Kidney (tissue), 14 donors: ENCODE measurements around the gene DNAJC16. TPM values are rescaled to one million over a fixed set of nuclear protein-coding genes. Genes with fewer than 3 reads are reported as not detected.
"Not testable (repeated sequence)": the region's sequence is repeated elsewhere in the genome, so short reads cannot be mapped to it uniquely, and the experiment has no call there.

Experiments
- DNase-seq, 5 donors: peaks; one replicate each; pipeline ENCODE4 v3.0.0-alpha.2; 2013 to 2020
- FAIRE-seq: peaks from 2 replicates; lab custom pipeline; 2012; peaks lifted over from hg19 to GRCh38; lab: Jason Lieb, UNC
- H3K27ac ChIP-seq, 2 donors: one replicate each; pipeline ENCODE4 v1.7.0; 2013; ENCODE audit warnings: low read depth in 2 of 2, low read length in 2 of 2, inconsistent platforms in 1 of 2
- H3K27me3 ChIP-seq: one replicate; pipeline ENCODE4 v1.7.1; 2013; ENCODE audit warnings: low read length, inconsistent platforms; ENCODE audit not compliant: control insufficient read depth, insufficient read depth
- H3K36me3 ChIP-seq, 3 donors: one replicate each; pipeline versions ENCODE4 v1.7.0 to v1.7.1; 2013; ENCODE audit warnings: low read length in 3 of 3, control low read depth in 1 of 3, inconsistent platforms in 1 of 3; ENCODE audit not compliant: insufficient read depth in 3 of 3, control insufficient read depth in 2 of 3
- H3K4me1 ChIP-seq, 3 donors: one replicate each; pipeline versions ENCODE4 v1.7.0 to v1.7.1; 2013; ENCODE audit warnings: low read length in 3 of 3, inconsistent platforms in 1 of 3, low read depth in 1 of 3; ENCODE audit not compliant: control insufficient read depth in 2 of 3, insufficient read depth in 2 of 3
- H3K4me3 ChIP-seq, 3 donors: one replicate each; pipeline versions ENCODE4 v1.7.0 to v1.8.1; 2013; ENCODE audit warnings: low read length in 3 of 3, control low read depth in 1 of 3, inconsistent platforms in 1 of 3
- H3K9ac ChIP-seq, 3 donors: one replicate each; pipeline versions ENCODE4 v1.7.0 to v1.7.1; 2013; ENCODE audit warnings: low read length in 3 of 3, control low read depth in 1 of 3, inconsistent platforms in 1 of 3
- H3K9me3 ChIP-seq, 3 donors: one replicate each; pipeline versions ENCODE4 v1.7.0 to v1.7.1; 2013; ENCODE audit warnings: low read length in 3 of 3, control low read depth in 1 of 3, inconsistent platforms in 1 of 3; ENCODE audit not compliant: control insufficient read depth in 2 of 3, insufficient read depth in 1 of 3
- intact Hi-C: fragments of 100-400 bp; cut with DNase I; formaldehyde crosslinking; loops from one replicate; pipeline ENCODE4 v1.11.1; 2022
- polyA plus RNA-seq: library from polyadenylated mRNA; stranded (reverse); fragments of 350-450 nt; fragmentation: Illumina TruSeq; extraction: RNeasy Lipid Tissue Mini Kit (QIAGEN cat#74804); gene quantifications from one replicate; pipeline ENCODE4 v1.2.3, GENCODE V29; 2014; ENCODE audit warnings: low read depth, low replicate concordance; ENCODE audit not compliant: insufficient read depth
- total RNA-seq: library from RNA; stranded (reverse); fragmentation: NEBNext Ultra II Directional; extraction: Animal tissue kit (Norgen Biotek cat#: 25700); gene quantifications from one replicate; pipeline ENCODE4 v1.2.1, GENCODE V29; 2021
- TF ChIP-seq, protein P1 (sequence below): IDR thresholded peaks from 3 replicates; pipeline ENCODE4 v1.5.1; 2012; ENCODE audit warnings: mild to moderate bottlenecking, moderate library complexity, borderline replicate concordance; ENCODE audit not compliant: insufficient read depth; ENCODE audit errors: extremely low read depth
- donor health status: control.
- donor health status: control.
- donor health status: control.
- donor health status: control.
- donor health status: control.
- donor health status: DM: yes; HTN: yes; CAD: no.
- donor health status: Normal renal cell carcinoma (clear cell type).

DNAJC16 gene
- total and polyA plus RNA-seq, 2 donors from 2014 or later = 7.6 to 30.1 TPM

DNA sequence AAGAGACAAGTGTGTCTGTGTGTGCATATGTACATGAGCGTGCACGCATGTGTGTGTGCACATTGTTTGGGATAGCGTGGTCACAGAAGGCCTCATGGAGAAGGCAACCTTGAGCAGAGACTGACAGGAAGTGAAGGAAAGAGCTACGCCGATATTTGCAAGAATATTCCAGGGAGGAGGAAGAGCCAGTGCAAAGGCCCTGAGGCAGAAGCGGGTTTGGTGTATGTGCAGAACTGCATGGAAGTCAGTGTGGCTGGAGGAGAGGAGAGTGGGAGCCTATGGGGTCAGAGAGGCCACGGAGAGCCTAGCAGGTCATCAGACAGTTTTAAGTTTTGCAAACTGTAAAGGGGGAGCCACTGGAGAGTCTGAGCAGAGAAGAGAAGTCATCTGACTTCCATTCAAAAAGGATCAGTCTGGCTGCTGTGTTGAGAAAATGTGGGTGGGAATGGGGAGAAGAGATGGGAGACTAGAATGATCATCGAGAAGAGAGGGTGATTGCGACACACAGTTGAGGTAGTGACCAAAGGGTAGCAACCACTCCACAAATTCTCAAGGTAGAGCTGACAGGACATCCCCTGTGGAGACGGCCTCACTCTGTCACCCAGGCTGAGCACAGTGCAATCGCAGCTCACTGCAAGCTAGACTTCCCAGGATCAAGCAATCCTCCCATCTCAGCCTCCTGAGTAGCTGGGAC, 46.8 kb upstream of the DNAJC16 start:
- TF ChIP-seq, protein P1, sequence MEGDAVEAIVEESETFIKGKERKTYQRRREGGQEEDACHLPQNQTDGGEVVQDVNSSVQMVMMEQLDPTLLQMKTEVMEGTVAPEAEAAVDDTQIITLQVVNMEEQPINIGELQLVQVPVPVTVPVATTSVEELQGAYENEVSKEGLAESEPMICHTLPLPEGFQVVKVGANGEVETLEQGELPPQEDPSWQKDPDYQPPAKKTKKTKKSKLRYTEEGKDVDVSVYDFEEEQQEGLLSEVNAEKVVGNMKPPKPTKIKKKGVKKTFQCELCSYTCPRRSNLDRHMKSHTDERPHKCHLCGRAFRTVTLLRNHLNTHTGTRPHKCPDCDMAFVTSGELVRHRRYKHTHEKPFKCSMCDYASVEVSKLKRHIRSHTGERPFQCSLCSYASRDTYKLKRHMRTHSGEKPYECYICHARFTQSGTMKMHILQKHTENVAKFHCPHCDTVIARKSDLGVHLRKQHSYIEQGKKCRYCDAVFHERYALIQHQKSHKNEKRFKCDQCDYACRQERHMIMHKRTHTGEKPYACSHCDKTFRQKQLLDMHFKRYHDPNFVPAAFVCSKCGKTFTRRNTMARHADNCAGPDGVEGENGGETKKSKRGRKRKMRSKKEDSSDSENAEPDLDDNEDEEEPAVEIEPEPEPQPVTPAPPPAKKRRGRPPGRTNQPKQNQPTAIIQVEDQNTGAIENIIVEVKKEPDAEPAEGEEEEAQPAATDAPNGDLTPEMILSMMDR = no peak
- Histone ChIP-seq H3K9me3 (no peaks in the 10 kb centered on the region), H3K9ac (no peak overlapping the region), H3K4me1 (no peaks in the 10 kb centered on the region), H3K27me3 (no peaks in the 10 kb centered on the region), H3K27ac (no peak overlapping the region), H3K4me3 (no peak overlapping the region), H3K36me3 (no peaks in the 10 kb centered on the region)
- FAIRE-seq (no peak), DNase-seq (no peak)
- intact Hi-C loops = no loop called here

DNA sequence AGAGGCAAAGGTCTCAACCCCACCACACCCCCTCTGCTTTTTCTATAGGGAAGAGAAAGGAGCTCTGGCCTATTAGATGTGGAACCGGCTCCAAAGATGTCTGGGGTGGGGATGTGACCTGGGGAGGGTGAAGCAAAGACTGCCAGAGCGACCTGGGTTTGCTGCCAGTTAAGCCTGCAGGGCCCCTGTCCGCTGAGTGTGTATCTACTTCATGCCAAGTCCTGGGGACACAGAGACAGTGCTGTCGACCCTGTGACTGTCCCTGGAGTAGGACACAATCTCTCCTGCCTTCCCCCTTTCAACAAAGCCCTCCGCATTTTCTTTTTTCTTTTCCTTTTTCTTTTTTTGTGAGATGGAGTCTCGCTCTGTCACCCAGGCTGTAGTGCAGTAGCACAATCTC, 44.2 kb upstream of the DNAJC16 start:
- H3K27ac ChIP-seq, H3K36me3 ChIP-seq, H3K4me3 ChIP-seq, DNase-seq, H3K9ac ChIP-seq, H3K4me1 ChIP-seq, FAIRE-seq, H3K27me3 ChIP-seq, intact Hi-C loops, H3K9me3 ChIP-seq: not testable (repeated sequence)

DNA sequence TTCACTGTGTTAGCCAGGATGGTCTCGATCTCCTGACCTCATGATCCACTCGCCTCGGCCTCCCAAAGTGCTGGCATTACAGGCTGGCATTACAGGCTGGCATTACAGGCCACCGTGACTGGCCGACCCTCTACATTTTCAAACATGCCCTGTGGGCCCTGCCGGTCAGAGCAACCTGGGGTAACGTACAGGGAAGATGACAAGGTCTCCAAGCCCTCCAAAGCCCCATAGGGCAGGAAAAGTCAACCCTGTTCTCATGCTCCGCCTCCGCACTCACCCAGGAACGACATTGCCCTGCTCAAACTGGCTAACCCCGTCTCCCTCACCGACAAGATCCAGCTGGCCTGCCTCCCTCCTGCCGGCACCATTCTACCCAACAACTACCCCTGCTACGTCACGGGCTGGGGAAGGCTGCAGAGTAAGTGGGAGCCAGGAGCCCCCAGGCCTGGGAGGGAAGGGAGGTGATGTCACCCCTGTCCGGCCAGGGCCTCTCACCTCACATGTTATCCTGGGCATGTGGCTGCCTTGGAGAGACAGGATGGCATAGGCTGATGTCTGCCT, 43.6 kb upstream of the DNAJC16 start:
- FAIRE-seq, H3K9ac ChIP-seq, intact Hi-C loops, H3K27ac ChIP-seq, H3K4me3 ChIP-seq, H3K4me1 ChIP-seq, H3K27me3 ChIP-seq, H3K9me3 ChIP-seq, DNase-seq, H3K36me3 ChIP-seq: not testable (repeated sequence)

DNA sequence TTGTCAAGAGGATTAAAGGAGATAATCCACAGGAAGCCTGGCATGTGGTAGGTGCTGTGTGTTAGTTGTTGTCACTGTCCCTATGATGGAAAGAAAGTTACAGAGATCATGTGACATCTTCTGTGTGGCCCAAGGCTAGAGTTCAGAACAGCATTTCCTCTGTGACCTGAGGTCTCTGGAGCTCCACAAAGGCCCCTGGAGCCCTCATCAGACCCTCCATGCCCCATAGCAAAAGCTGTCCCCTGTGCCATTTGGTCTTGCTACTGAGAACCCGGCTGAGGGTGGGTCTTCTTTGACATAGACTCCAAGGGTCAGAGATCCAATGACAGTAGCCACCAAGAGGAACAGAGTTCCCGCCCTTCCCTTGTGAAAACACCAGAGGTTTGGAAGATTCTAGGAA, 42.7 kb upstream of the DNAJC16 start:
- no peak overlapping the region for H3K9ac ChIP-seq
- intact Hi-C loops = no loop called here
- no peaks in the 10 kb centered on the region for H3K27me3 ChIP-seq
- no peaks in the 10 kb centered on the region for H3K9me3 ChIP-seq
- DNase-seq (no peak), FAIRE-seq (no peak)
- H3K4me1 ChIP-seq = no peaks in the 10 kb centered on the region
- TF ChIP-seq, protein P1 = no peak
- no peak overlapping the region for H3K27ac ChIP-seq
- H3K4me3 ChIP-seq = no peak overlapping the region
- H3K36me3 ChIP-seq = no peaks in the 10 kb centered on the region

DNA sequence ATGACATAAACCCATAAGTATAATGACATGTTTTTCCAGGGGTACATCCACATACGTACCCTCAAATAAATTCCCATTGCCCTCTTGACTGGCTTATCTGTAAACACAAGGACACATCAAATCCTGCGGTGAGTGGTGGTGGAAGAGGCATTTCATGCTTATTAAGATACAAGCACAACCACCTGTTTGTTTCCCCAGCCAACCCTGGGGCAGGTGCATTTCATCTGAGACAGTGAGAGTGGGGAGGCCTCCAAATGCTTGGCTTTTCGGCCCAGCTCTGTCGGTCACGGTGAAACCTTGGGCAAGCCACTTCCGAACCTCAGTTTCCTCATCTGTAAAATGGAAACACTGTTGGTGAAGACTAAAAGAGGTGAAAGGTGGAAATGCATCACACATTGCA, 42.2 kb upstream of the DNAJC16 start:
- H3K4me1 ChIP-seq, H3K27ac ChIP-seq, DNase-seq, H3K36me3 ChIP-seq, FAIRE-seq, H3K4me3 ChIP-seq, H3K27me3 ChIP-seq, intact Hi-C loops, H3K9ac ChIP-seq, H3K9me3 ChIP-seq: not testable (repeated sequence)
